ENCODE data around the gene TCEAL1.

GRCh38 chrX:103678199-103678993, 49.6 kb downstream of the TCEAL1 start:
- TF ChIP-seq CTCF (IDR thresholded peaks at IDR 0.05; ENCODE audit: low read length) (no peak), EZH2 (IDR thresholded peaks at IDR 0.05; ENCODE audit: borderline replicate concordance, low read length) (no peak)

Measured in OCI-LY1 (cell line).